Measurements from ENCODE around the gene TJP1.

The TJP1 gene

GRCh38 chr15:29863438-29863837 lies 41.2 kb upstream of the TJP1 start:
- FAIRE-seq, result no peak
- no peak for TF ChIP-seq CTCF (IDR thresholded peaks at IDR 0.05; ENCODE audit: insufficient read depth, missing control alignments)
- DNase-seq (ENCODE audit: insufficient read length, low spot score), result no peak

GRCh38 chr15:29862271-29862670 lies 40.0 kb upstream of the TJP1 start:
- FAIRE-seq (no peak), DNase-seq (ENCODE audit: insufficient read length, low spot score) (no peak)
- TF ChIP-seq CTCF (IDR thresholded peaks at IDR 0.05; ENCODE audit: insufficient read depth, missing control alignments), result no peak

DNA sequence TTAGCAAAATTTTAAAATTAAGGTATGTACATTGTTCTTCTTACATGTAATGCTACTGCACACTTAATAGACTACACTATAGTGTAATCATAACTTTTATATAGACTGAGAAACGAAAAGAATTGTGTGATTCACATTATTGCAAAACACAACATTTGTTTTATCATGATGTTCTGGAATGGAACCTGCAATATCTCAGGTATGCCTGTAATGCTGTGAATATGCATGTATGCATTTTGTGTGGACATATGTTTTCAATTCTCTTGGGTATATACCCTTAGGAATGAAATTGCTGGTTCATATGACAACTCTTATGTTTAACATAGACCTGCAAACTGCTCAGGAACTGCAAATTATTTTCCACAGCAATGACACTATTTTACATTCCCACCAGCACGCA lies 38.6 kb upstream of the TJP1 start:
- no peak for TF ChIP-seq CTCF (IDR thresholded peaks at IDR 0.05; ENCODE audit: insufficient read depth, missing control alignments)
- FAIRE-seq (no peak), DNase-seq (ENCODE audit: insufficient read length, low spot score) (no peak)

DNA sequence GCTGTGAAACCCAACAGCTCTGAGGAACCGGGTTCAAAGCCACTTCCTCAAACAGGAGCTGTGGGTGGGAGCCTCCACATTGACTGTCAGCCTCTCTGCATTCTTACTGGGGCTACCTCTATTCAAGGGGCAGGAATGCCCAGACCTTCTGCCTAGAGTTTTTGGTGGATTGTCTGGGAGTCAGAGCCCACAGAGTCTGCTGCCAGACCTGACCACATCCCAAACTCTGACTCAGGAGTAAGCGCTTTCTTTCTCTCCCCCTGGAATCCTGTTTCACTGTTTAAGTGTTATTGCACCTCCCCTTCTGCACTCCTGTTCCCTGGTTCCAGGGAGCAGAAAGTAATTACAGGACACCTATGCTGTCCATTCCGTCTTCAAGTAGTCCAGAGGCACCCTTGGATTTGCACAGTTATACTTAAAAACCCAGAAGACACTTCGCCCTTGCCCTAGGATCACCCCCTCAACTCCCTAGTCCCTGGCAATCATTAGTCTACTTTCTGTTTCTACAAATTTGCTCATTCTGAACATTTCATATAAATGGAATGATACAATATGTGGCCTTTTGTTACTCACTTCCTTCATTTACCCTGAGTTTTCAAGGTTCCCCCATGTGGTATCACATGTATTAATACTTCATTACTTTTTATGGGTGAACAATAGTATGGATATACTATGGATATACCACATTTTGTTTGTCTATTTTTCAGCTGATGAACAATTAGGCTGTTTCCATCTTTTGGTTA lies 37.9 kb upstream of the TJP1 start:
- TF ChIP-seq CTCF (IDR thresholded peaks at IDR 0.05; ENCODE audit: insufficient read depth, missing control alignments), result no peak

DNA sequence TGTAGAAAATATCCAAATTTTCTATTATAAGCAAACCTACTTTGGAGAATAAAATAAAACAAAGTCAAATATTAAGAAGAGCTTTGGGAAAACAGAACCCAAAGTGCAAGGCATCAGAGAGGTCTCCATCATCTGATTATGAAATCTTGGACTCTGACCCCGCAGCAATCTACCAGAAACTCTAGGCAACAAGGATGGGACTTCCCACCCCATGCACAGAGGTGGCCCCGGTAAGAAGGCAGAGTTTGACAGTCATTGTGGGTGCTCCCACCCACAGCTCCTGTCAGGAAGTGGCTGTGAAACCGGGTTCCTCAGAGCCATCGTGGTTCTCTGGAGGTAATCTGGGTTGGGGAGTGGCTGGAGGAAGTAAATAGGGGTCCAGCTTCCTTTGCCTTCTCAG lies 37.0 kb upstream of the TJP1 start:
- DNase-seq (ENCODE audit: insufficient read length, low spot score) (no peak), FAIRE-seq (no peak)
- TF ChIP-seq CTCF (IDR thresholded peaks at IDR 0.05; ENCODE audit: insufficient read depth, missing control alignments), result no peak

More for the DNA sequence above, 37.9 kb upstream of the TJP1 start:
- DNase-seq (ENCODE audit: insufficient read length, low spot score) (no peak), FAIRE-seq (no peak)

DNA sequence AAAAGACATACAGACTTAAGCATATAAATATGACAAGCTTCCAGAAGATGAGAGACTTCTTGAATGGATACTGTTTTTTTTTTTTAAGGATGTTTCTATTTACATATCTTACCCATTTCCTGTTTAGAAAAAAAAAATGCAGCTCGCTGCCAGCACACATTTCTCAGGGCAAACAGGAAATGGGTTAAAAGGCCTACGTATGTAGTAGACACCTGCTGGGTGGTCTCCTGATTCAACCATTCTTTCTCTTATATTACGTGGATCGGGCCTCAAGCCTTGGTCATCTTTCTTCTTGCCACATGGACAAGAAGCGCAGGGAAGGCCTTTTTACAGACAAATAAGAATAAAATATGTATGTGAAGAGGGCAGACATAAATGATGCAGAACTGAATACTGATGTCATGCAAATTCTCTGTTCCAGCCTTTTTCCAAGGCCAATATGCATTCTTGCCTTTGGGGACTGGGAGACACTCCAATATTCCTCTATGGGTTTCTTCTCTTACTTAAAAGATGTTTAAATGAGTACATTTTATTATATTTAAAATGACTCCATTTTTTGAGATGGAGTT lies 35.0 kb upstream of the TJP1 start:
- TF ChIP-seq CTCF (IDR thresholded peaks at IDR 0.05; ENCODE audit: insufficient read depth, missing control alignments), result no peak
- DNase-seq (ENCODE audit: insufficient read length, low spot score) (no peak), FAIRE-seq (no peak)

DNA sequence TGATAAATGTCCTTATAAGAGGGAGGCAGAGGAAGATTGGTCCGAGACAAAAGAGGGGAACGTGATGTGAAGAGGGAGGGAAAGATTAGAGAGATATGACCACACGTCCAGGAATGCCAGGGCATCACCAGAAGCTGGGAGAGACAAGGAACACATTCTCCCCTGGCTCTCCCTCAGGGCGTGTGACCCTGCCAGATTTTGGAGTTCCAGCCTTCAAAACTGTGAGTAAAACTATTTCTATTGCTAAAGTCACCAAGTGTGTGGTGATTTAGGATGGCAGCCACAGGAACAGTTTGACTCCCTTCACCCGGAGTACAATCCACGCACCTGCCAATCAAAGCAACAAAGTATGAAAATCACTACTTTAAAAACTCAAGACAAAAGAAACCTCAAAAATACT lies 32.1 kb upstream of the TJP1 start:
- no peak for FAIRE-seq
- TF ChIP-seq CTCF (IDR thresholded peaks at IDR 0.05; ENCODE audit: insufficient read depth, missing control alignments), result no peak
- DNase-seq (ENCODE audit: insufficient read length, low spot score), result no peak
